ENCODE data around the gene BCL2L15. TPM values are rescaled to one million over a fixed set of nuclear protein-coding genes. Genes with fewer than 3 reads are reported as not detected.

The BCL2L15 gene
- total RNA-seq, 2 donors from 2014 or later: 0.08 TPM; not detected in 1

- H3K4me1 ChIP-seq: no peaks in the 10 kb centered on the region
Observed at GRCh38 chr1:113850127-113850796, 37.1 kb downstream of the BCL2L15 start.

GRCh38 chr1:113849072-113849471 lies 38.3 kb downstream of the BCL2L15 start:
- no peak for DNase-seq (ENCODE audit: low spot score)
- Histone ChIP-seq H3K4me1 (no peaks in the 10 kb centered on the region), H3K4me3 (no peak overlapping the region), H3K36me3 (no peaks in the 10 kb centered on the region), H3K27ac (no peak overlapping the region), H3K27me3 (no peaks in the 10 kb centered on the region), H3K9me3 (no peaks in the 10 kb centered on the region)
- TF ChIP-seq CTCF (IDR thresholded peaks at IDR 0.05): no peak

More at GRCh38 chr1:113850127-113850796, 37.1 kb downstream of the BCL2L15 start:
- TF ChIP-seq CTCF (IDR thresholded peaks at IDR 0.05): no peak
- H3K4me3 ChIP-seq: no peak overlapping the region
- DNase-seq (ENCODE audit: low spot score): no peak
- no peaks in the 10 kb centered on the region for H3K36me3 ChIP-seq
- H3K27me3 ChIP-seq: no peaks in the 10 kb centered on the region
- H3K27ac ChIP-seq: no peak overlapping the region
- no peaks in the 10 kb centered on the region for H3K9me3 ChIP-seq

- no peaks in the 10 kb centered on the region for H3K4me1 ChIP-seq
- no peak for DNase-seq (ENCODE audit: low spot score)
- no peak overlapping the region for H3K4me3 ChIP-seq
- H3K36me3 ChIP-seq: no peaks in the 10 kb centered on the region
- no peak overlapping the region for H3K27ac ChIP-seq
- no peak for TF ChIP-seq CTCF (IDR thresholded peaks at IDR 0.05)
- H3K27me3 ChIP-seq: no peaks in the 10 kb centered on the region
- no peaks in the 10 kb centered on the region for H3K9me3 ChIP-seq
Observed at GRCh38 chr1:113846391-113847035, 40.9 kb downstream of the BCL2L15 start.

GRCh38 chr1:113836534-113836933 lies 50.8 kb downstream of the BCL2L15 start:
- Histone ChIP-seq H3K4me3 (no peak overlapping the region), H3K9me3 (no peaks in the 10 kb centered on the region), H3K4me1 (no peaks in the 10 kb centered on the region), H3K27ac (no peak overlapping the region), H3K36me3 (no peaks in the 10 kb centered on the region), H3K27me3 (no peaks in the 10 kb centered on the region)
- no peak for TF ChIP-seq CTCF (IDR thresholded peaks at IDR 0.05)
- DNase-seq (ENCODE audit: low spot score): no peak

- no peak for DNase-seq (ENCODE audit: low spot score)
- Histone ChIP-seq H3K4me3 (no peak overlapping the region), H3K27ac (no peak overlapping the region), H3K27me3 (no peaks in the 10 kb centered on the region), H3K4me1 (no peaks in the 10 kb centered on the region), H3K9me3 (no peaks in the 10 kb centered on the region), H3K36me3 (no peaks in the 10 kb centered on the region)
- peak; percentile 54 to 75 for TF ChIP-seq CTCF (IDR thresholded peaks at IDR 0.05)
Observed at GRCh38 chr1:113835686-113836290, 51.6 kb downstream of the BCL2L15 start.
